Measurements from ENCODE around the gene GRID2.
A peak's percentile ranks its signal among the peaks of the same experiment; 100 is the strongest.

GRID2 gene

DNA sequence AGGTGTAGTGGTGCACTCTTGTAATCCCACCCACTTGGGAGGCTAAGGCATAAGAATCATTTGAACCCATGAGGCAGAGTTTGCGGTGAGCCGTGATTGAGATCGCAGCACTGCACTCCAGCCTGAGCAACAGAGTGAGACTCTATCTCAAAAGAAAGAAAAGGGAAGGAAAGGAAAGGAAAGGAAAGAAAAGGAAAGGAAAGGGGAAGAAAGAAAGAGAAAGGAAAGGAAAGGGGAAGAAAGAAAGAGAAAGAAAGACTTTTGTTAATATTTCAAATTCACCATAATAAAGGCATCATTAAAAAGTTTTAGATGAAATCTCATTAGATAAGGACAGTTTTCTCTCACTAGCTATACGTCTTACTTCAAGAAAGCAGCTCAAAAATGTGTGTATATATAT lies 864.3 kb downstream of the GRID2 start:
- Histone ChIP-seq H3K9me3 (ENCODE audit: control insufficient read depth, low read depth, low read length) (no peaks in the 10 kb centered on the region), H3K27ac (ENCODE audit: low read length) (no peak overlapping the region), H3K9ac (ENCODE audit: low read length) (no peak overlapping the region), H3K27me3 (ENCODE audit: control insufficient read depth, insufficient read depth, low read length) (no peaks in the 10 kb centered on the region), H3K36me3 (ENCODE audit: control insufficient read depth, low read depth, low read length) (no peaks in the 10 kb centered on the region), H3K4me1 (ENCODE audit: control insufficient read depth, low read depth, low read length) (no peaks in the 10 kb centered on the region), H3K4me3 (ENCODE audit: low read length) (no peak overlapping the region)

DNA sequence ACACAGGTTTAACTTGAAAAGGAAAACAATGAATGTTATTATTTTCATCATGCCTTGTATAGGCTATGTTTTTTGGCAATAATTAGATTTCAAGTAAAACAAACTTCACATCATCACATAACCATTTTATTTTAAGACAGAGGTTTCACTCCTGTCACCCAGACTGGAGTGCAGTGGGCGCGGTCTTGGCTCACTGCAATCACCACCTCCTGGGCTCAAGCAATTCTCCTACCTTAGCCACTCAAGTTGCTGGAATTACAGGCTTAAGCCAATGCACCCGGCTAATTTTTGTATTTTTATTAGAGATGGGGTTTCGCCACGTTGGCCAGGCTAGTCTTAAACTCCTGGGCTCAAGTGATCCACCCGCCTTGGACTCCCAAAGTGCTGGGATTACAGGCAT lies 866.2 kb downstream of the GRID2 start:
- H3K4me1 ChIP-seq (ENCODE audit: control insufficient read depth, low read depth, low read length) = no peaks in the 10 kb centered on the region
- no peak overlapping the region for H3K4me3 ChIP-seq (ENCODE audit: low read length)
- no peak overlapping the region for H3K27ac ChIP-seq (ENCODE audit: low read length)
- no peaks in the 10 kb centered on the region for H3K27me3 ChIP-seq (ENCODE audit: control insufficient read depth, insufficient read depth, low read length)
- no peaks in the 10 kb centered on the region for H3K36me3 ChIP-seq (ENCODE audit: control insufficient read depth, low read depth, low read length)
- H3K9me3 ChIP-seq (ENCODE audit: control insufficient read depth, low read depth, low read length) = no peaks in the 10 kb centered on the region
- no peak overlapping the region for H3K9ac ChIP-seq (ENCODE audit: low read length)

DNA sequence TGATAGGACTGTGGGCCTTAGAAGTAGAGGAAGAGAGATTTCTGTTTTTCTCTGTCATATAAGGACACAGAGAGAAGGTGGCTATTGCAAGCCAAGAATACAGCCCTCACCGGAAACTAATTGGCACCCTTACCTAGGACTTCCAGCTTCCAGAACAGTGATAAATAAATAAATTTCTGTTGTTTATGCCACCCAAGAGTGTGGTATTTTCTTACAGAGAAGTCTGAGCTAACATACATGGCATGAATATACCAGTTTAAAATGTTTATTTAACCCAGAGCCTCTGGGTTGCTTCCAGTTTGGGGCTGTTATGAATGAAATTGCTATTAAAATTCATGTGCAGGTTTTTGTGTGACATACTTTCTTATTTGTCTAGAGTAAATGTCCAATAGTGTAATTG lies 870.8 kb downstream of the GRID2 start:
- Histone ChIP-seq H3K27me3 (ENCODE audit: control insufficient read depth, insufficient read depth, low read length) (no peaks in the 10 kb centered on the region), H3K9ac (ENCODE audit: low read length) (no peak overlapping the region), H3K4me3 (ENCODE audit: low read length) (no peak overlapping the region), H3K4me1 (ENCODE audit: control insufficient read depth, low read depth, low read length) (no peaks in the 10 kb centered on the region), H3K27ac (ENCODE audit: low read length) (no peak overlapping the region), H3K9me3 (ENCODE audit: control insufficient read depth, low read depth, low read length) (no peaks in the 10 kb centered on the region), H3K36me3 (ENCODE audit: control insufficient read depth, low read depth, low read length) (no peaks in the 10 kb centered on the region)

DNA sequence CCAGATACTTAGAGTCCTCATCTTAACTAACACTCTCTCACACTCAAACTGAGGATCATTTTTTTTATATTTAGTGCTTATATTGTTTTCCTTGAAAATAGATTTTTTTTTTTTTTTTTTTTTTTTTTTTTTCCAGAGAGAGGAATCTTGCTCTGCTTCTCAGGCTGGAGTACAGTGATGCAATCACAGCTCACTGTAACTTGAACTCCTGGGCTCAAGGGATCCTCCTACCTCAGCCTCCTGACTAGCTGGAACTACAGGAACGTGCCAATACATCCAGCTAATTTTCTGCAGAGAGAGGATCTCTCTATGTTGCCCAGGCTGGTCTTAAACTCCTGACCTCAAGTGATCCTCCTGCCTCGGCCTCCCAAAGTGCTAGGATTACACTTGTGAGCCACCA lies 874.5 kb downstream of the GRID2 start:
- no peak overlapping the region for H3K4me3 ChIP-seq (ENCODE audit: low read length)
- H3K4me1 ChIP-seq (ENCODE audit: control insufficient read depth, low read depth, low read length) = no peaks in the 10 kb centered on the region
- H3K27ac ChIP-seq (ENCODE audit: low read length) = no peak overlapping the region
- no peak overlapping the region for H3K9ac ChIP-seq (ENCODE audit: low read length)
- no peaks in the 10 kb centered on the region for H3K27me3 ChIP-seq (ENCODE audit: control insufficient read depth, insufficient read depth, low read length)
- H3K36me3 ChIP-seq (ENCODE audit: control insufficient read depth, low read depth, low read length) = no peaks in the 10 kb centered on the region
- no peaks in the 10 kb centered on the region for H3K9me3 ChIP-seq (ENCODE audit: control insufficient read depth, low read depth, low read length)

GRCh38 chr4:93179044-93179443 lies 875.3 kb downstream of the GRID2 start:
- Histone ChIP-seq H3K27me3 (ENCODE audit: control insufficient read depth, insufficient read depth, low read length) (no peaks in the 10 kb centered on the region), H3K9ac (ENCODE audit: low read length) (no peak overlapping the region), H3K27ac (ENCODE audit: low read length) (no peak overlapping the region), H3K4me1 (ENCODE audit: control insufficient read depth, low read depth, low read length) (no peaks in the 10 kb centered on the region), H3K36me3 (ENCODE audit: control insufficient read depth, low read depth, low read length) (no peaks in the 10 kb centered on the region), H3K9me3 (ENCODE audit: control insufficient read depth, low read depth, low read length) (no peaks in the 10 kb centered on the region), H3K4me3 (ENCODE audit: low read length) (no peak overlapping the region)

DNA sequence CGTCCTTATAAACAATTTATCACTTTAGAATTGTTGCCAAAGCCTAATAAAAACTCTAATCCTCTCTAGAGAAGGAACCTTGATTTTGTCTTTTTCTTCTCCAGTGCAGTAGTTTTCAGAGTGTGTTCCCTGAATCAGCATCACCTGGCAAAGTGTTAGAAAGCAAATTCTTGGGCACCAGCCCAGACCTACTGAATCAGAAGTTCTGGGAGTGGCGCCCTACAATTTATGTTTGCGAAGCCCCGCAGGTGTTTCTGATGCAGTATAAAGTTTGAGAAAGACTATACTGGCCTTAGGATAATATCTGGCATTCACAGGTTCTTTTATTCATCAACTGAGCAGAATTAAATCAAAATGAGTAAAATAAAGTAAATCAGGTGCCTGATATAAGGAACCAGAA lies 879.0 kb downstream of the GRID2 start:
- Histone ChIP-seq H3K27me3 (ENCODE audit: control insufficient read depth, insufficient read depth, low read length) (no peaks in the 10 kb centered on the region), H3K4me1 (ENCODE audit: control insufficient read depth, low read depth, low read length) (no peaks in the 10 kb centered on the region), H3K36me3 (ENCODE audit: control insufficient read depth, low read depth, low read length) (no peaks in the 10 kb centered on the region), H3K9ac (ENCODE audit: low read length) (no peak overlapping the region), H3K9me3 (ENCODE audit: control insufficient read depth, low read depth, low read length) (no peaks in the 10 kb centered on the region), H3K4me3 (ENCODE audit: low read length) (no peak overlapping the region), H3K27ac (ENCODE audit: low read length) (no peak overlapping the region)

DNA sequence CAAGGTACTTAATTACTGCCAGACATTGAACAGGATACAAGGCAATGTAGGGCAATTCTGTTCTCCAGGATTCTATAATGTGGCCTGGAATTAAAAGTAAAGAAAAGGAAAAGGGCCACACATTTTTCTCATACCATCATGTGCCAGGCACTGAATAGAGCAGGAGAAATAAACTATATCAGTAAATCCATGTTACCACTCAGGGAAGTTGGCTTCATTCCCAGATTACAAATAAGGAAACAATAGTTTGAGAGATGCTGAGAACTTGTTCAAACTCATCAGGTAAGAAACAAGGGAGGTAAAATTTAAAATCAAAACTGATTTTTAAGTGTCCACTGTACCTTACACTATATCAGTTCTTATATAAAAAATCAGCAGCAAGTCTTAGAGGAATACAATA lies 879.8 kb downstream of the GRID2 start:
- Histone ChIP-seq H3K27ac (ENCODE audit: low read length) (no peak overlapping the region), H3K9ac (ENCODE audit: low read length) (no peak overlapping the region), H3K9me3 (ENCODE audit: control insufficient read depth, low read depth, low read length) (no peaks in the 10 kb centered on the region), H3K4me3 (ENCODE audit: low read length) (no peak overlapping the region), H3K36me3 (ENCODE audit: control insufficient read depth, low read depth, low read length) (no peaks in the 10 kb centered on the region), H3K4me1 (ENCODE audit: control insufficient read depth, low read depth, low read length) (no peaks in the 10 kb centered on the region), H3K27me3 (ENCODE audit: control insufficient read depth, insufficient read depth, low read length) (no peaks in the 10 kb centered on the region)

DNA sequence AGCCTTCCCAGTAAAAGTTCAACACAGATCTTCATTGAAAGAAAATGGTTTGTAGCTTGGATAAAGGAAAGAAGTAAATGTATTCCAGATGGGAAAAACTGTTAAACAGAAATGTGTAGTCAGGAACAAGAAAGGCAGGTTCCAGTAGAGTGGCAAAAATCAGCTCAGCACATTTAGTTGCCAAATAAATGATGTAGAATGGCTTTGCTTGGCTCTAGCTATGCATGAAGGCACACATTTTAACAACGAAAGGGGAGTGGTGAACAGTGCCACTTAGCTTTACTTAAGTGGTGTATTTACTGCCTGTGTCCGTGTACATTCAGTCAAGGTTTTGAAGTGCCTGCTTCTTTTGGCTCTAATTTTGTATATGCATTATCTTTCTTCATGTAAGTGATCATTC lies 880.3 kb downstream of the GRID2 start:
- Histone ChIP-seq H3K27me3 (ENCODE audit: control insufficient read depth, insufficient read depth, low read length) (no peaks in the 10 kb centered on the region), H3K4me3 (ENCODE audit: low read length) (no peak overlapping the region), H3K36me3 (ENCODE audit: control insufficient read depth, low read depth, low read length) (no peaks in the 10 kb centered on the region), H3K9ac (ENCODE audit: low read length) (no peak overlapping the region), H3K4me1 (ENCODE audit: control insufficient read depth, low read depth, low read length) (no peaks in the 10 kb centered on the region), H3K9me3 (ENCODE audit: control insufficient read depth, low read depth, low read length) (no peaks in the 10 kb centered on the region), H3K27ac (ENCODE audit: low read length) (no peak overlapping the region)

GRCh38 chr4:93186846-93187245 lies 883.1 kb downstream of the GRID2 start:
- Histone ChIP-seq H3K4me1 (ENCODE audit: control insufficient read depth, low read depth, low read length) (no peaks in the 10 kb centered on the region), H3K9me3 (ENCODE audit: control insufficient read depth, low read depth, low read length) (no peaks in the 10 kb centered on the region), H3K4me3 (ENCODE audit: low read length) (no peak overlapping the region), H3K27ac (ENCODE audit: low read length) (no peak overlapping the region), H3K27me3 (ENCODE audit: control insufficient read depth, insufficient read depth, low read length) (no peaks in the 10 kb centered on the region), H3K9ac (ENCODE audit: low read length) (no peak overlapping the region), H3K36me3 (ENCODE audit: control insufficient read depth, low read depth, low read length) (no peaks in the 10 kb centered on the region)

- H3K4me3 ChIP-seq (ENCODE audit: low read length) = no peak overlapping the region
- no peaks in the 10 kb centered on the region for H3K4me1 ChIP-seq (ENCODE audit: control insufficient read depth, low read depth, low read length)
- no peaks in the 10 kb centered on the region for H3K27me3 ChIP-seq (ENCODE audit: control insufficient read depth, insufficient read depth, low read length)
- H3K27ac ChIP-seq (ENCODE audit: low read length) = no peak overlapping the region
- H3K36me3 ChIP-seq (ENCODE audit: control insufficient read depth, low read depth, low read length) = no peaks in the 10 kb centered on the region
- H3K9ac ChIP-seq (ENCODE audit: low read length) = no peak overlapping the region
- no peaks in the 10 kb centered on the region for H3K9me3 ChIP-seq (ENCODE audit: control insufficient read depth, low read depth, low read length)
These were observed 883.7 kb downstream of the GRID2 start for GRCh38 chr4:93187466-93187865.

DNA sequence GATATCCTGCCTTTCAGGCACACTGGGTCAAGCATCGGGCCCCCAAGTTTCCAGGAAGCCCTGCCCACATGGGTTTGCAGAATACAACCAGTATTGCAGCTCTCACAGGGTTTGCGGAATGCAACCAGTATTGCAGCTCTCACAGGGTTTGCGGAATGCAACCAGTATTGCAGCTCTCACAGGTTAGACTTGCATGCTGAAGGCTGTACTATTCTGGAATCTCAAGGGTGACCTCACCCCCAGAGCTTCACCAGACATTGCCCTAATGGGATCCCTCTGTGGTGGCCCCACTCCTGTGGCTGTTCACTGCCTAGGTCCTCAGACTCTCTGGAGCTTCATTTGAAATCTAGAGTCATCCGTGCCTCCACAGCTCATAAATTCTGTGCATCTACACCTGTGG lies 884.1 kb downstream of the GRID2 start:
- no peaks in the 10 kb centered on the region for H3K36me3 ChIP-seq (ENCODE audit: control insufficient read depth, low read depth, low read length)
- H3K9ac ChIP-seq (ENCODE audit: low read length) = no peak overlapping the region
- no peak overlapping the region for H3K4me3 ChIP-seq (ENCODE audit: low read length)
- H3K4me1 ChIP-seq (ENCODE audit: control insufficient read depth, low read depth, low read length) = no peaks in the 10 kb centered on the region
- H3K27ac ChIP-seq (ENCODE audit: low read length) = no peak overlapping the region
- H3K27me3 ChIP-seq (ENCODE audit: control insufficient read depth, insufficient read depth, low read length) = no peaks in the 10 kb centered on the region
- H3K9me3 ChIP-seq (ENCODE audit: control insufficient read depth, low read depth, low read length) = no peaks in the 10 kb centered on the region

DNA sequence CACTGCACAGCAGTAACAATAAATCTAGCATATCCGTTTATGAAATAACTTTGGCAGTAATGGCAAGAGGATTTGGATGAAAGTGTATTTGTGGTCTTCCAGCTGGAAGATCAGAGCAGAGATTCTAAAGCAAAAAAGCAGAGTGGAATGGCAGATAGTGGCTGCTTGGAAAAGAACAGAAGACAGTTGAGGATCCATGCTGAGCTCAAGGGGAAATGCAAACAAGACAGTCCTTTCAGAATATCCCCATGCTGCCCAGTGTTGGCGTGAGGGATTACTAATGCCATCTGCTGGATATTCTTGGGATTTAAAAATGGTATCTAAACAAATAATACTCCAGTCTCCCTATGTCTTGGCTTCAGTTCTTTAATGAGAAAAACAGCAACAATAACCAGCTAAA lies 895.7 kb downstream of the GRID2 start:
- Histone ChIP-seq H3K9ac (ENCODE audit: low read length) (no peak overlapping the region), H3K4me3 (ENCODE audit: low read length) (peak overlapping the region; percentile 25), H3K9me3 (ENCODE audit: control insufficient read depth, low read depth, low read length) (no peaks in the 10 kb centered on the region), H3K27me3 (ENCODE audit: control insufficient read depth, insufficient read depth, low read length) (no peaks in the 10 kb centered on the region), H3K36me3 (ENCODE audit: control insufficient read depth, low read depth, low read length) (no peaks in the 10 kb centered on the region), H3K27ac (ENCODE audit: low read length) (no peak overlapping the region), H3K4me1 (ENCODE audit: control insufficient read depth, low read depth, low read length) (peaks cover 10% of the 10 kb centered on the region)
